Memory B cell (primary cell): Measurements from ENCODE around the gene RNF167.
A peak's percentile ranks its signal among the peaks of the same experiment; 100 is the strongest.

Experiments
- ATAC-seq: fragments of 150-1000 bp; cut with Tn5 transposase; 2 replicates; pipeline ENCODE4 v1.10.0; 2021; ENCODE audit warnings: low read depth, mild to moderate bottlenecking, moderate library complexity
- DNase-seq, 2 donors: peaks; one replicate each; pipeline ENCODE4 v3.0.0; 2022; ENCODE audit warnings: low spot score in 2 of 2
- H3K27ac Mint-ChIP-seq: one replicate; pipeline ENCODE4 v1.8.0; 2022; ENCODE audit warnings: mild to moderate bottlenecking, moderate library complexity, mixed read lengths
- H3K27me3 Mint-ChIP-seq: one replicate; pipeline ENCODE4 v1.8.0; 2022; ENCODE audit warnings: mixed read lengths
- H3K36me3 Mint-ChIP-seq: one replicate; pipeline ENCODE4 v1.8.0; 2022; ENCODE audit warnings: mild to moderate bottlenecking, mixed read lengths
- H3K4me1 Mint-ChIP-seq: one replicate; pipeline ENCODE4 v1.8.0; 2022; ENCODE audit warnings: mixed read lengths
- H3K4me3 Mint-ChIP-seq: one replicate; pipeline ENCODE4 v1.8.0; 2022; ENCODE audit warnings: mild to moderate bottlenecking, moderate library complexity, mixed read lengths
- H3K9me3 Mint-ChIP-seq: one replicate; pipeline ENCODE4 v1.8.0; 2022; ENCODE audit warnings: mixed read lengths

Gene RNF167

GRCh38 chr17:4939796-4940554 lies at the start of gene RNF167, which contains the start of gene SLC25A11:
Gene RNF167 (plus strand): TSS chr17:4940268. CDS start chr17:4940910, 642 bp downstream.
Gene SLC25A11 (minus strand): TSS chr17:4940046. CDS start chr17:4939910, 136 bp downstream.
- H3K4me3 Mint-ChIP-seq, result peak within 1 kb of the TSS; percentile 90
- ATAC-seq (peak; percentile 84), DNase-seq (peak; percentile 90 to 96)
- no peaks in the 10 kb centered on the region for H3K9me3 Mint-ChIP-seq
- H3K4me1 Mint-ChIP-seq, result peaks cover 54% of the 10 kb centered on the region
- no peaks in the 10 kb centered on the region for H3K27me3 Mint-ChIP-seq
- peak within 1 kb of the TSS; percentile 92 for H3K27ac Mint-ChIP-seq
- peaks cover 14% of the 10 kb centered on the region for H3K36me3 Mint-ChIP-seq

DNA sequence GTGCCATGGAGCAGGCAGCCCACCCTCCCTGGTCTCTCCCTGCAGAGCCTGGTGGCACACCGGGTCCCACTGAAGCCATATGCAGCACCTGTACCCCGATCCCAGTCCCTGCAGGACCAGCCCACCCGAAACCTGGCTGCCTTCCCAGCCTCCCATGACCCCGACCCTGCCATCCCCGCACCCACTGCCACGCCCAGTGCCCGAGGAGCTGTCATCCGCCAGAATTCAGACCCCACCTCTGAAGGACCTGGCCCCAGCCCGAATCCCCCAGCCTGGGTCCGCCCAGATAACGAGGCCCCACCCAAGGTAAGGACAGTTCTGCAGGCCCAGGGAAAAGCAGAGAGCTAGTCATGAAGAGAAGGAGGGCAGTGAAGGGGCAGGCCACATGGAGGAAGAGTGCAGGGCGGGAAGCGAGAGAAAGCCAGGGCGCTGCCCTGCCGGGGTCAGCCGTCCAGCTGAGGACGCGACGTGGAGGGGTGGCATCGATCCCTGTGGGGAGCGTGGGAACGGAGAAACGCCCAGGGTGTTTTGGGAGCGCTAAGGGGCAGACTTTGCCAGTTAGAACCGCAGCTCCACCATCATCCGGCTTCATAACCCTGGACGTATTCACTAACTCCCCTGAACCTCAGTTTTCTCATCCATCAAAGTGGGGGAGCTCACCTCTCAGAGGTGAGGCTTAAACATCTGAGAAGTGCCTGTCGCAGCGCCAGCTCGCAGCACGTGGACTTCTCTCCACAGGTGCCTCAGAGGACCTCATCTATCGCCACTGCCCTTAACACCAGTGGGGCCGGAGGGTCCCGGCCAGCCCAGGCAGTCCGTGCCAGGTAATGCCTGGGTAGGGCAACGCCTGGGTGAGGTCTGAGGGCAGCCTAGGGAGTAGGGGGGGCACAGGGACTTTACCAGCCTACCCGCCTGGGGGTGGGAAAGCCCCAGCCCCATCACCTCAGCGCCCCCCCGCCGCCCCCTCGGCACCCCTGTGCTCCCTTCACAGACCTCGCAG lies 48.4 kb upstream of the RNF167 start:
- no peaks in the 10 kb centered on the region for H3K4me1 Mint-ChIP-seq
- DNase-seq, result no peak
- H3K9me3 Mint-ChIP-seq, result no peaks in the 10 kb centered on the region
- peaks cover 34% of the 10 kb centered on the region for H3K36me3 Mint-ChIP-seq
- H3K27ac Mint-ChIP-seq, result no peak overlapping the region
- no peak for ATAC-seq
- no peaks in the 10 kb centered on the region for H3K27me3 Mint-ChIP-seq
- no peak overlapping the region for H3K4me3 Mint-ChIP-seq

GRCh38 chr17:4892499-4893221 lies 47.4 kb upstream of the RNF167 start:
- peaks cover 34% of the 10 kb centered on the region for H3K36me3 Mint-ChIP-seq
- H3K4me3 Mint-ChIP-seq, result no peak overlapping the region
- H3K4me1 Mint-ChIP-seq, result no peaks in the 10 kb centered on the region
- DNase-seq (no peak), ATAC-seq (no peak)
- H3K9me3 Mint-ChIP-seq, result no peaks in the 10 kb centered on the region
- H3K27me3 Mint-ChIP-seq, result no peaks in the 10 kb centered on the region
- H3K27ac Mint-ChIP-seq, result no peak overlapping the region

DNA sequence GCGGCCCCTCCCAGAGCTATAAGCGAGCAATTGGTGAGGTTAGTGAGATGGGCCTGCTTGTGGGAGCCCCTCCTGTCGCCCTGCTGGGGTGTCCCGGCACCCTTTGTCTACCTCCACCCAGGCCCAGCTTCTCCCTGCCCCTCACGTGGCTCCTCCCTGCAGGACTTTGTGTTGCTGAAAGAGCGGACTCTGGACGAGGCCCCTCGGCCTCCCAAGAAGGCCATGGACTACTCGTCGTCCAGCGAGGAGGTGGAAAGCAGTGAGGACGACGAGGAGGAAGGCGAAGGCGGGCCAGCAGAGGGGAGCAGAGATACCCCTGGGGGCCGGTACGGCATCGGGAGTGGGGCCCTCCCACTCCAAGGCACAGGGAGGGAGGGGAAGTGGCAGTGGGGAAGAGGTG lies 46.8 kb upstream of the RNF167 start:
- H3K9me3 Mint-ChIP-seq, result no peaks in the 10 kb centered on the region
- no peak for DNase-seq
- peaks cover under 1% of the 10 kb centered on the region for H3K4me1 Mint-ChIP-seq
- no peak for ATAC-seq
- no peaks in the 10 kb centered on the region for H3K27me3 Mint-ChIP-seq
- H3K27ac Mint-ChIP-seq, result no peak overlapping the region
- H3K4me3 Mint-ChIP-seq, result no peak overlapping the region
- peaks cover 35% of the 10 kb centered on the region for H3K36me3 Mint-ChIP-seq

GRCh38 chr17:4893721-4894560 lies 46.1 kb upstream of the RNF167 start:
- Mint-ChIP-seq H3K4me3 (no peak overlapping the region), H3K36me3 (peaks cover 35% of the 10 kb centered on the region), H3K4me1 (peaks cover 4% of the 10 kb centered on the region), H3K9me3 (no peaks in the 10 kb centered on the region), H3K27me3 (no peaks in the 10 kb centered on the region), H3K27ac (no peak overlapping the region)
- DNase-seq (no peak), ATAC-seq (no peak)

- no peak for ATAC-seq
- Mint-ChIP-seq H3K4me3 (no peak overlapping the region), H3K27me3 (no peaks in the 10 kb centered on the region), H3K27ac (no peak overlapping the region), H3K36me3 (peaks cover 33% of the 10 kb centered on the region), H3K9me3 (no peaks in the 10 kb centered on the region), H3K4me1 (peaks cover 6% of the 10 kb centered on the region)
- DNase-seq, result no peak
Measured at GRCh38 chr17:4895121-4895520, 44.9 kb upstream of the RNF167 start.

DNA sequence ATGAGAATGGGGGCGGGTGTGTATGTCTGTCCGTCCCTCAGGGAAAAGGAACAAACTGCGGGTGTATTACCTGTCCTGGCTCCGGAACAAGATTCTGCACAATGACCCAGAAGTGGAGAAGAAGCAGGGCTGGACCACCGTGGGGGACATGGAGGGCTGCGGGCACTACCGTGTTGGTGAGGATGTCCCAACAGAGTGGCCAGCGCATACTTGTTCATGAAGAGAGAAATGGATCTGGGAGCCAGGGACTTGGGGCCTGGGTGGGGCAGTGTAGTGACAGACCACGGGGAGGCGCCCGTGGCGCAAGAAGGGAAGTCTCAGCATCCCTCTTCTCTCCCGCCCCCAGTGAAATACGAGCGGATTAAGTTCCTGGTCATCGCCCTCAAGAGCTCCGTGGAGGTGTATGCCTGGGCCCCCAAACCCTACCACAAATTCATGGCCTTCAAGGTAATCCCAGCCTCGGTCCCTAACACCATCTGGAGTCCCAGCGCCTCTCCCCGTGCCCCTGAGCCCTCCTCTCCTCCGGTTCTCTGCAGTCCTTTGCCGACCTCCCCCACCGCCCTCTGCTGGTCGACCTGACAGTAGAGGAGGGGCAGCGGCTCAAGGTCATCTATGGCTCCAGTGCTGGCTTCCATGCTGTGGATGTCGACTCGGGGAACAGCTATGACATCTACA lies 44.3 kb upstream of the RNF167 start:
- Mint-ChIP-seq H3K4me3 (no peak overlapping the region), H3K36me3 (peaks cover 31% of the 10 kb centered on the region), H3K27me3 (no peaks in the 10 kb centered on the region), H3K27ac (no peak overlapping the region), H3K4me1 (peaks cover 9% of the 10 kb centered on the region), H3K9me3 (no peaks in the 10 kb centered on the region)
- ATAC-seq, result no peak
- no peak for DNase-seq

DNA sequence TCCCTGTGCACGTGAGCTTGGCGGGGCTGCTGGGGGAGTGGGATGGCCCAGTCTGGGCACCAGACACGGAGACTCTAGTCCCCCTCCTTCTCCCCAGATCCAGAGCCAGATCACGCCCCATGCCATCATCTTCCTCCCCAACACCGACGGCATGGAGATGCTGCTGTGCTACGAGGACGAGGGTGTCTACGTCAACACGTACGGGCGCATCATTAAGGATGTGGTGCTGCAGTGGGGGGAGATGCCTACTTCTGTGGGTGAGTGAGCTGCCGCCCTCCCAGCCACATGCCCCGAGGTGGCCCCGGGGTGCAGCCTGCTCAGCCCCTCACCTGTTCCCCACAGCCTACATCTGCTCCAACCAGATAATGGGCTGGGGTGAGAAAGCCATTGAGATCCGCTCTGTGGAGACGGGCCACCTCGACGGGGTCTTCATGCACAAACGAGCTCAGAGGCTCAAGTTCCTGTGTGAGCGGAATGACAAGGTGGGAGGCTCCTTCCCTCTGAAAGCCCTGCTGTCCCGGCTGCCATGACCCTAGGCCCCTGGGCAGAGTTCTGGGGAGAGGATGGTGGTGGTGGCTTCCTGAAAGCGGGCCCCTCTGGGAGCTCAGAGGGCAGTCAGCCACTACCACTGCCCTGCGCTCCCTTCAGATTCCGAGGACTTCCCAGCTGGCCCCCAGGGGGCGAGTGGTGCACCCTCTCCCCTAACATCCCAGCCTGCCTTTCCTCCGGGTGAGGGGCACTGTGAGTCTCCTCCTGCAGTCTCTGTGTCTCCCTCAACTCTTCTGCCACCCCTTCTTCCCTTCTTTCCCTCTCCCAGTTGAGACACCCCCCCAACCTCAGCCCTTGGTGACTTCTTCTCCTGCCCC lies 43.5 kb upstream of the RNF167 start:
- no peaks in the 10 kb centered on the region for H3K27me3 Mint-ChIP-seq
- H3K4me3 Mint-ChIP-seq, result no peak overlapping the region
- no peak overlapping the region for H3K27ac Mint-ChIP-seq
- H3K36me3 Mint-ChIP-seq, result peaks cover 29% of the 10 kb centered on the region
- no peaks in the 10 kb centered on the region for H3K9me3 Mint-ChIP-seq
- DNase-seq (no peak), ATAC-seq (no peak)
- H3K4me1 Mint-ChIP-seq, result peaks cover 11% of the 10 kb centered on the region

DNA sequence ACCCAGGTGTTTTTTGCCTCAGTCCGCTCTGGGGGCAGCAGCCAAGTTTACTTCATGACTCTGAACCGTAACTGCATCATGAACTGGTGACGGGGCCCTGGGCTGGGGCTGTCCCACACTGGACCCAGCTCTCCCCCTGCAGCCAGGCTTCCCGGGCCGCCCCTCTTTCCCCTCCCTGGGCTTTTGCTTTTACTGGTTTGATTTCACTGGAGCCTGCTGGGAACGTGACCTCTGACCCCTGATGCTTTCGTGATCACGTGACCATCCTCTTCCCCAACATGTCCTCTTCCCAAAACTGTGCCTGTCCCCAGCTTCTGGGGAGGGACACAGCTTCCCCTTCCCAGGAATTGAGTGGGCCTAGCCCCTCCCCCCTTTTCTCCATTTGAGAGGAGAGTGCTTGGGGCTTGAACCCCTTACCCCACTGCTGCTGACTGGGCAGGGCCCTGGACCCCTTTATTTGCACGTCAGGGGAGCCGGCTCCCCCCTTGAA lies 42.8 kb upstream of the RNF167 start:
- peaks cover 12% of the 10 kb centered on the region for H3K4me1 Mint-ChIP-seq
- peaks cover 27% of the 10 kb centered on the region for H3K36me3 Mint-ChIP-seq
- H3K4me3 Mint-ChIP-seq, result no peak overlapping the region
- no peaks in the 10 kb centered on the region for H3K27me3 Mint-ChIP-seq
- DNase-seq (no peak), ATAC-seq (no peak)
- no peak overlapping the region for H3K27ac Mint-ChIP-seq
- H3K9me3 Mint-ChIP-seq, result no peaks in the 10 kb centered on the region

DNA sequence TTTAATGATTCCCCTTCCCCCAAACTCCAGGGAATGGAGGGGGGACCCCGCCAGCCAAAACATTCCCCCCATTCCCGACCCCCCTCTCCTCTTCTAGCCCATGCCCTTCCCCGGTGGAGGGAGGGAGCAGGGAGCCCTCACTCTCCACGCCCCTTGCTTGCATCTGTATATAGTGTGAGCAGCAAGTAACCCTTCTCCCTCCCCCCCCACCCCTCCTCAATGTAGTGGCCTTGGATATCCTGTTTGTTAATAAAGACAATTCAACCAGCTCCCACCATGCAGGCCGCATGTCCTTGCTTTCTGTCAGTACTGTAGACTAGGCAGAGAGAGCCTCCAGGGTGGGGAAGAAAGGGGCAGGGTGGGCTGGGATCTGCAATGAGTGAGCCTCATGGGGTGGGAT lies 42.3 kb upstream of the RNF167 start:
- H3K9me3 Mint-ChIP-seq, result no peaks in the 10 kb centered on the region
- ATAC-seq, result no peak
- DNase-seq, result no peak
- H3K4me1 Mint-ChIP-seq, result peaks cover 17% of the 10 kb centered on the region
- peak overlapping the region; percentile 68 for H3K27ac Mint-ChIP-seq
- H3K4me3 Mint-ChIP-seq, result peak overlapping the region; percentile 76
- H3K27me3 Mint-ChIP-seq, result no peaks in the 10 kb centered on the region
- H3K36me3 Mint-ChIP-seq, result peaks cover 25% of the 10 kb centered on the region

DNA sequence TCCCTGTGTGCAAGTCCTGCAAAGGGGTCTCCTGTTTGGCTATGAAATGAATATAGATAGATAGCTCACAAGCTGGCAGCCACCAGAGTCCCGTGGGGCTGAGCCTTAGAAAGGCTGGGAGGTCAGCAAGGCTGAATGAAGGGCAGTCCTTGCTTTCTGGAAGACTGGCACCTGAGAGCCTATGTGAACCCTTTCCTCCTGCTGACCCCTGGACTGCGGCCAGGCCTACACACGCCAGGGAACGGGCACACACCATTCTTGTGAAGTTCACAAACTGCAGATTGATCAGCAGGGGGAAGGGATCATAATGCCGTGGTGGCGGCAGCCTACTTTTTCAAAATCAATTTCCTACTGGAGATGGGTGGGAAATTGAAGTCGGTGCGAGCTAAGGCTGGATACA lies 41.7 kb upstream of the RNF167 start:
- peak overlapping the region; percentile 76 for H3K4me3 Mint-ChIP-seq
- no peaks in the 10 kb centered on the region for H3K27me3 Mint-ChIP-seq
- ATAC-seq (no peak), DNase-seq (no peak)
- no peaks in the 10 kb centered on the region for H3K9me3 Mint-ChIP-seq
- peaks cover 23% of the 10 kb centered on the region for H3K4me1 Mint-ChIP-seq
- H3K36me3 Mint-ChIP-seq, result peaks cover 22% of the 10 kb centered on the region
- H3K27ac Mint-ChIP-seq, result peak overlapping the region; percentile 68

- Mint-ChIP-seq H3K36me3 (peaks cover 22% of the 10 kb centered on the region), H3K4me3 (peak overlapping the region; percentile 86), H3K27ac (peak overlapping the region; percentile 92), H3K27me3 (peaks cover 1% of the 10 kb centered on the region), H3K9me3 (no peaks in the 10 kb centered on the region), H3K4me1 (peaks cover 27% of the 10 kb centered on the region)
- no peak for ATAC-seq
- DNase-seq, result no peak
Measured at GRCh38 chr17:4898927-4899326, 41.1 kb upstream of the RNF167 start.
